ENCODE data around the gene TMEM145. TPM values are rescaled to one million over a fixed set of nuclear protein-coding genes. Genes with fewer than 3 reads are reported as not detected.

Gene TMEM145
- total RNA-seq, 1 donor from 2014 or later = 18.4 TPM

GRCh38 chr19:42283188-42284065 is 29.7 kb upstream of the TMEM145 start:
- no peak overlapping the region for H3K4me3 Mint-ChIP-seq
- DNase-seq (ENCODE audit: low read depth, low spot score) = peak; percentile 87
- peaks cover 4% of the 10 kb centered on the region for H3K27me3 Mint-ChIP-seq (ENCODE audit: low read depth)
- no peaks in the 10 kb centered on the region for H3K9me3 Mint-ChIP-seq
- no peak overlapping the region for H3K27ac Mint-ChIP-seq (ENCODE audit: unreplicated experiment)
- no peak for TF ChIP-seq CTCF (conservative IDR thresholded peaks at IDR 0.05)
- H3K36me3 Mint-ChIP-seq (ENCODE audit: low read depth) = peaks cover 3% of the 10 kb centered on the region
- H3K4me1 Mint-ChIP-seq = peaks cover 31% of the 10 kb centered on the region

GRCh38 chr19:42284066-42284501 is 29.0 kb upstream of the TMEM145 start:
- Mint-ChIP-seq H3K9me3 (no peaks in the 10 kb centered on the region), H3K4me3 (no peak overlapping the region), H3K27ac (ENCODE audit: unreplicated experiment) (no peak overlapping the region), H3K4me1 (peaks cover 25% of the 10 kb centered on the region), H3K27me3 (ENCODE audit: low read depth) (peaks cover 4% of the 10 kb centered on the region), H3K36me3 (ENCODE audit: low read depth) (peaks cover 3% of the 10 kb centered on the region)
- DNase-seq (ENCODE audit: low read depth, low spot score) = peak; percentile 59
- no peak for TF ChIP-seq CTCF (conservative IDR thresholded peaks at IDR 0.05)

- no peak for TF ChIP-seq CTCF (conservative IDR thresholded peaks at IDR 0.05)
- peaks cover 18% of the 10 kb centered on the region for H3K4me1 Mint-ChIP-seq
- DNase-seq (ENCODE audit: low read depth, low spot score) = no peak
- peak overlapping the region; percentile 98 for H3K4me3 Mint-ChIP-seq
- peak overlapping the region; percentile 60 for H3K27ac Mint-ChIP-seq (ENCODE audit: unreplicated experiment)
- peaks cover 4% of the 10 kb centered on the region for H3K27me3 Mint-ChIP-seq (ENCODE audit: low read depth)
- H3K36me3 Mint-ChIP-seq (ENCODE audit: low read depth) = peaks cover 3% of the 10 kb centered on the region
- no peaks in the 10 kb centered on the region for H3K9me3 Mint-ChIP-seq
These were observed 28.3 kb upstream of the TMEM145 start for GRCh38 chr19:42284591-42285341.

- Mint-ChIP-seq H3K4me1 (peaks cover 18% of the 10 kb centered on the region), H3K27me3 (ENCODE audit: low read depth) (peaks cover 4% of the 10 kb centered on the region), H3K9me3 (no peaks in the 10 kb centered on the region), H3K36me3 (ENCODE audit: low read depth) (peaks cover 3% of the 10 kb centered on the region), H3K27ac (ENCODE audit: unreplicated experiment) (no peak overlapping the region), H3K4me3 (peak overlapping the region; percentile 98)
- DNase-seq (ENCODE audit: low read depth, low spot score) = no peak
- TF ChIP-seq CTCF (conservative IDR thresholded peaks at IDR 0.05) = no peak
These were observed 27.6 kb upstream of the TMEM145 start for GRCh38 chr19:42285541-42285941.

GRCh38 chr19:42285988-42286348 is 27.1 kb upstream of the TMEM145 start:
- Mint-ChIP-seq H3K27me3 (ENCODE audit: low read depth) (peaks cover 4% of the 10 kb centered on the region), H3K27ac (ENCODE audit: unreplicated experiment) (no peak overlapping the region)
- TF ChIP-seq CTCF (conservative IDR thresholded peaks at IDR 0.05) = no peak

More at GRCh38 chr19:42285988-42286348, 27.1 kb upstream of the TMEM145 start:
- peak overlapping the region; percentile 98 for H3K4me3 Mint-ChIP-seq
- DNase-seq (ENCODE audit: low read depth, low spot score) = no peak
- H3K4me1 Mint-ChIP-seq = peaks cover 18% of the 10 kb centered on the region
- H3K9me3 Mint-ChIP-seq = no peaks in the 10 kb centered on the region
- peaks cover 3% of the 10 kb centered on the region for H3K36me3 Mint-ChIP-seq (ENCODE audit: low read depth)

Data from neural crest cell (in vitro differentiated cells).